OCI-LY7 (cell line): ENCODE measurements around the gene DIAPH2.

ENCODE experiments used
- CTCF ChIP-seq: fragments of 200-600 bp; sonication (generic); conservative IDR thresholded peaks from 2 replicates; pipeline ENCODE4 v1.5.1; 2014; ENCODE audit warnings: mild to moderate bottlenecking, antibody characterized with exemption, low read length, moderate library complexity, mixed read lengths
- EZH2phosphoT487 ChIP-seq: fragments of 200-600 bp; sonication (generic); IDR thresholded peaks from 2 replicates; pipeline ENCODE4 v1.6.1; 2018; ENCODE audit warnings: low read depth, borderline replicate concordance, mild to moderate bottlenecking, mixed run types, antibody characterized with exemption, low read length, moderate library complexity, mixed read lengths

- TF ChIP-seq CTCF: no peak
- no peak for TF ChIP-seq EZH2phosphoT487
Observed at GRCh38 chrX:96696462-96696861, 11.8 kb downstream of the DIAPH2 start.
